HEK293 (cell line): Measurements from ENCODE around the gene PCDHGB5.
A peak's percentile ranks its signal among the peaks of the same experiment; 100 is the strongest.

Experiments
- CTCF ChIA-PET: fragments of 350-600 bp; formaldehyde crosslinking; extraction: SDS; loops from one replicate; lab custom pipeline; 2021; ENCODE audit warnings: antibody characterized with exemption; lab: Yijun Ruan, JAX
- POLR2A ChIA-PET: fragments of 300-600 bp; formaldehyde crosslinking; extraction: SDS; loops from one replicate; lab custom pipeline; 2020; ENCODE audit warnings: antibody characterized with exemption, inconsistent platforms; lab: Yijun Ruan, JAX
- H3K27ac ChIP-seq: fragments of 200-500 bp; sonication (Bioruptor generic); 2 replicates; pipeline ENCODE4 v1.5.1; 2014; ENCODE audit warnings: low read depth, low read length, control low read depth, inconsistent platforms; ENCODE audit errors: extremely low read depth
- H3K36me3 ChIP-seq, 2 experiments: fragments of 200-500 bp in 1 of 2; sonication (Bioruptor generic) in 1 of 2; 1 replicate in 1 of 2; 2 replicates in 1 of 2; pipeline ENCODE4 v1.5.1; 2014 to 2017; ENCODE audit warnings: inconsistent platforms in 2 of 2, low read length in 2 of 2; ENCODE audit not compliant: control insufficient read depth in 2 of 2, insufficient read depth in 1 of 2
- H3K4me1 ChIP-seq: fragments of 200-500 bp; sonication (Bioruptor generic); 2 replicates; pipeline ENCODE4 v1.5.1; 2014; ENCODE audit warnings: mild to moderate bottlenecking, low read length, inconsistent platforms; ENCODE audit not compliant: control insufficient read depth, insufficient read depth
- H3K4me3 ChIP-seq: 2 replicates; pipeline ENCODE4 v1.5.1; 2011; ENCODE audit warnings: low read depth, mild to moderate bottlenecking, control low read depth, low read length, moderate library complexity
- H3K9me3 ChIP-seq: fragments of 200-500 bp; sonication (Bioruptor generic); 2 replicates; pipeline ENCODE4 v1.5.1; 2014; ENCODE audit warnings: low read depth, low read length, inconsistent platforms; ENCODE audit not compliant: control insufficient read depth, insufficient read depth
- HOXA7 ChIP-seq: sonication (generic); formaldehyde crosslinking; IDR thresholded peaks from 2 replicates; pipeline ENCODE4 v1.8.1; 2022; ENCODE audit warnings: missing genetic modification reagents, borderline replicate concordance
- KLF1 ChIP-seq: fragments of 450-650 bp; formaldehyde crosslinking; IDR thresholded peaks from 2 replicates; pipeline ENCODE4 v1.5.1; 2016; ENCODE audit warnings: missing biosample characterization, missing genetic modification characterization
- TCF7L2 ChIP-seq: IDR thresholded peaks from 2 replicates; pipeline ENCODE4 v1.6.1; 2011; ENCODE audit warnings: low read depth, mild to moderate bottlenecking, inconsistent platforms, low read length, moderate library complexity, borderline replicate concordance
- ZBTB7A ChIP-seq: fragments of 450-650 bp; formaldehyde crosslinking; IDR thresholded peaks from 2 replicates; pipeline ENCODE4 v1.5.1; 2016; ENCODE audit warnings: low read depth, missing biosample characterization, missing genetic modification characterization
- ZNF112 ChIP-seq: fragments of 450-650 bp; formaldehyde crosslinking; IDR thresholded peaks from 2 replicates; pipeline ENCODE4 v1.5.0; 2017; ENCODE audit warnings: missing biosample characterization, missing genetic modification characterization
- ZNF132 ChIP-seq: fragments of 450-650 bp; formaldehyde crosslinking; IDR thresholded peaks from 2 replicates; pipeline ENCODE4 v1.5.1; 2017; ENCODE audit warnings: missing biosample characterization, missing genetic modification characterization, borderline replicate concordance
- ZNF146 ChIP-seq: fragments of 450-650 bp; formaldehyde crosslinking; IDR thresholded peaks from 2 replicates; pipeline ENCODE4 v1.5.1; 2016; ENCODE audit warnings: missing biosample characterization, missing genetic modification characterization
- ZNF2 ChIP-seq: fragments of 450-650 bp; formaldehyde crosslinking; IDR thresholded peaks from 2 replicates; pipeline ENCODE4 v1.5.1; 2016; ENCODE audit warnings: missing biosample characterization, missing genetic modification characterization
- ZNF211 ChIP-seq: fragments of 450-650 bp; formaldehyde crosslinking; IDR thresholded peaks from 2 replicates; pipeline ENCODE4 v1.5.1; 2016; ENCODE audit warnings: low read depth, missing biosample characterization, missing genetic modification characterization
- ZNF23 ChIP-seq: fragments of 450-650 bp; formaldehyde crosslinking; IDR thresholded peaks from 2 replicates; pipeline ENCODE4 v1.5.1; 2016; ENCODE audit warnings: missing biosample characterization, missing genetic modification characterization, borderline replicate concordance
- ZNF280D ChIP-seq: fragments of 450-650 bp; formaldehyde crosslinking; IDR thresholded peaks from 2 replicates; pipeline ENCODE4 v1.5.1; 2016; ENCODE audit warnings: missing biosample characterization, missing genetic modification characterization
- ZNF366 ChIP-seq: fragments of 450-650 bp; formaldehyde crosslinking; conservative IDR thresholded peaks from 2 replicates; pipeline ENCODE4 v1.5.1; 2016; ENCODE audit warnings: missing biosample characterization, missing genetic modification characterization
- ZNF48 ChIP-seq: fragments of 450-650 bp; formaldehyde crosslinking; IDR thresholded peaks from 2 replicates; pipeline ENCODE4 v1.5.1; 2016; ENCODE audit warnings: missing biosample characterization, missing genetic modification characterization
- ZNF529 ChIP-seq: fragments of 450-650 bp; formaldehyde crosslinking; IDR thresholded peaks from 2 replicates; pipeline ENCODE4 v1.5.1; 2017; ENCODE audit warnings: missing genetic modification characterization, missing biosample characterization; ENCODE audit not compliant: insufficient replicate concordance
- ZNF549 ChIP-seq: fragments of 450-650 bp; IDR thresholded peaks from 2 replicates; pipeline ENCODE4 v1.5.1; 2018; ENCODE audit warnings: missing biosample characterization, missing genetic modification characterization, mild to moderate bottlenecking, inconsistent platforms, moderate library complexity
- ZNF600 ChIP-seq: fragments of 450-650 bp; formaldehyde crosslinking; IDR thresholded peaks from 2 replicates; pipeline ENCODE4 v1.5.1; 2016; ENCODE audit warnings: missing biosample characterization, missing genetic modification characterization
- ZNF654 ChIP-seq: fragments of 450-650 bp; formaldehyde crosslinking; IDR thresholded peaks from 2 replicates; pipeline ENCODE4 v1.5.1; 2016; ENCODE audit warnings: low read depth, missing biosample characterization, missing genetic modification characterization
- ZNF660 ChIP-seq: fragments of 450-650 bp; IDR thresholded peaks from 2 replicates; pipeline ENCODE4 v1.5.1; 2018; ENCODE audit warnings: missing biosample characterization, mild to moderate bottlenecking, missing genetic modification characterization
- ZNF670 ChIP-seq: fragments of 450-650 bp; formaldehyde crosslinking; IDR thresholded peaks from 2 replicates; pipeline ENCODE4 v1.5.1; 2016; ENCODE audit warnings: missing biosample characterization, missing genetic modification characterization, low read depth
- ZNF704 ChIP-seq: fragments of 450-650 bp; formaldehyde crosslinking; IDR thresholded peaks from 2 replicates; pipeline ENCODE4 v1.5.1; 2016; ENCODE audit warnings: missing biosample characterization, missing genetic modification characterization
- ZNF792 ChIP-seq: fragments of 450-650 bp; formaldehyde crosslinking; IDR thresholded peaks from 2 replicates; pipeline ENCODE4 v1.5.1; 2016; ENCODE audit warnings: missing biosample characterization, missing genetic modification characterization
- ZSCAN18 ChIP-seq: fragments of 450-650 bp; formaldehyde crosslinking; IDR thresholded peaks from 2 replicates; pipeline ENCODE4 v1.5.1; 2016; ENCODE audit warnings: missing biosample characterization, missing genetic modification characterization
- TF ChIP-seq, protein P1 (sequence below): fragments of 450-650 bp; formaldehyde crosslinking; IDR thresholded peaks from 2 replicates; pipeline ENCODE4 v1.5.1; 2016; ENCODE audit warnings: missing biosample characterization, missing genetic modification characterization

The PCDHGB5 gene

DNA sequence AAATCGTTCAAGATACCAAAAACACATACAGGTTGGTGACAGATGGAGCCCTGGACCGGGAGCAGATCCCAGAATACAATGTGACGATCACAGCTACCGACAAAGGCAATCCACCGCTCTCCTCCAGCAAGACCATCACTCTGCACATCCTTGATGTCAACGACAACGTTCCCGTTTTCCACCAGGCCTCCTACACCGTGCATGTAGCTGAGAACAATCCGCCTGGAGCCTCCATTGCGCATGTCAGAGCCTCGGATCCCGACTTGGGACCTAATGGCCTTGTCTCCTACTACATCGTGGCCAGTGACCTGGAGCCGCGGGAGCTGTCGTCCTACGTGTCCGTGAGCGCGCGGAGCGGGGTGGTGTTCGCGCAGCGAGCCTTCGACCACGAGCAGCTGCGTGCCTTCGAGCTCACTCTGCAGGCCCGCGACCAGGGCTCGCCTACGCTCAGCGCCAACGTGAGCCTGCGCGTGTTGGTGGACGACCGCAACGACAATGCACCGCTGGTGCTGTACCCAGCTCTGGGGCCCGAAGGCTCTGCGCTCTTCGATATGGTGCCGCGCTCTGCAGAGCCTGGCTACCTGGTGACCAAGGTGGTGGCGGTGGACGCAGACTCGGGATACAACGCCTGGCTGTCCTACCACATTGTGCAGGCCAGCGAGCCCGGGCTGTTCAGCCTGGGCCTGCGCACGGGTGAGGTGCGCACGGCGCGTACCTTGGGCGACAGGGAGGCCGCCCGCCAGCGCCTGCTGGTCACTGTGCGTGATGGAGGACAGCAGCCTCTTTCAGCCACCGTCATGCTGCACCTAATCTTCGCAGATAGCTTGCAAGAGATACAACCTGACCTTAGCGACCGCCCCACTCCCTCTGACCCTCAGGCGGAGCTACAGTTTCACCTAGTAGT lies 25.9 kb upstream of the PCDHGB5 start:
- ChIA-PET CTCF (interaction anchor here (0.9 to 3.3 kb wide), 8 partner anchors 16 to 194 kb away, joined by 3 to 22 read pairs (median 6); partner anchors contain the start of genes PCDHGA2, PCDHGA4, PCDHGB1 and PCDHGB5), POLR2A (no interaction called here)
- H3K4me3 ChIP-seq: no peak overlapping the region
- H3K4me1 ChIP-seq: no peaks in the 10 kb centered on the region
- no peak overlapping the region for H3K27ac ChIP-seq
- TF ChIP-seq, protein P1, sequence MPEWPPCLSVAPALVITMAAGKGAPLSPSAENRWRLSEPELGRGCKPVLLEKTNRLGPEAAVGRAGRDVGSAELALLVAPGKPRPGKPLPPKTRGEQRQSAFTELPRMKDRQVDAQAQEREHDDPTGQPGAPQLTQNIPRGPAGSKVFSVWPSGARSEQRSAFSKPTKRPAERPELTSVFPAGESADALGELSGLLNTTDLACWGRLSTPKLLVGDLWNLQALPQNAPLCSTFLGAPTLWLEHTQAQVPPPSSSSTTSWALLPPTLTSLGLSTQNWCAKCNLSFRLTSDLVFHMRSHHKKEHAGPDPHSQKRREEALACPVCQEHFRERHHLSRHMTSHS: no peak
- TF ChIP-seq ZNF529 (no peak), ZNF112 (tag by site-specific recombination) (no peak), ZBTB7A (tag by site-specific recombination) (no peak), HOXA7 (CRISPR knock-in tag) (no peak)
- H3K9me3 ChIP-seq: no peaks in the 10 kb centered on the region; the same call in 1 of the 2 replicates
- H3K36me3 ChIP-seq: no peaks in the 10 kb centered on the region

- H3K9me3 ChIP-seq: no peaks in the 10 kb centered on the region; the same call in 1 of the 2 replicates
- TF ChIP-seq ZNF704 (tag by site-specific recombination) (no peak), ZNF792 (tag by site-specific recombination) (no peak), ZNF2 (tag by site-specific recombination) (0 out of 2 replicates have a peak, but pooled peaks have one; percentile 45), ZNF654 (tag by site-specific recombination) (peak; percentile 48), ZSCAN18 (tag by site-specific recombination) (no peak), ZNF146 (tag by site-specific recombination) (no peak)
- TF ChIP-seq, all 188 proteins: peak for 2
- no peaks in the 10 kb centered on the region for H3K36me3 ChIP-seq
- ChIA-PET POLR2A (no interaction called here), CTCF (interaction anchor here (0.5 to 3.3 kb wide), 20 partner anchors 18 to 591 kb away, joined by 3 to 14 read pairs (median 4); partner anchors contain the start of genes PCDHB11, PCDHB15, PCDHGA11 and PCDHGA8)
- H3K4me1 ChIP-seq: no peaks in the 10 kb centered on the region
- H3K4me3 ChIP-seq: no peak within 1 kb of the TSS
- no peak within 1 kb of the TSS for H3K27ac ChIP-seq
Measured at GRCh38 chr5:141373673-141374317, 24.0 kb upstream of the PCDHGB5 start, which contains the start of gene PCDHGA6. PCDHGA6 (plus strand) TSS chr5:141373891; CDS start chr5:141374084, 193 bp downstream.

DNA sequence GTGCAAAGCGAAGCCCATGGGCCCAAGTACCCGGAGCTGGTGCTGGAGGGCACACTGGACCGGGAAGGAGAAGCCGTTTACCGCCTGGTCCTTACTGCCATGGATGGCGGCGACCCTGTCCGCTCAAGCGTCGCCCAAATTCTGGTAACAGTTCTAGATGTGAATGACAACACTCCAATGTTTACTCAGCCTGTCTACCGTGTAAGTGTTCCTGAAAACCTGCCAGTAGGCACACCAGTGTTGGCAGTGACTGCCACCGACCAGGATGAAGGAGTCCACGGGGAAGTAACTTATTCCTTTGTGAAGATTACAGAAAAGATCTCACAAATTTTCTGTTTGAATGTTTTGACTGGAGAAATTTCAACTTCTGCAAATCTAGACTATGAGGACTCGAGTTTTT lies 23.1 kb upstream of the PCDHGB5 start:
- H3K36me3 ChIP-seq: no peaks in the 10 kb centered on the region
- TF ChIP-seq ZNF23 (no peak), ZNF48 (tag by site-specific recombination) (no peak), ZNF549 (tag by site-specific recombination) (no peak), ZNF600 (tag by site-specific recombination) (no peak), KLF1 (no peak), ZNF132 (tag by site-specific recombination) (no peak), ZNF670 (tag by site-specific recombination) (no peak), ZNF366 (tag by site-specific recombination) (no peak), ZNF211 (tag by site-specific recombination) (no peak), TCF7L2 (no peak), ZNF660 (tag by site-specific recombination) (no peak), ZNF280D (tag by site-specific recombination) (no peak)

More for the DNA sequence above, 23.1 kb upstream of the PCDHGB5 start:
- ChIA-PET CTCF (interaction anchor here (0.6 to 3.3 kb wide), 15 partner anchors 13 to 1614 kb away, joined by 3 to 14 read pairs (median 4); partner anchors contain the start of genes PCDHB11, PCDHB15, PCDHGA11 and PCDHGA8), POLR2A (no interaction called here)
- Histone ChIP-seq H3K27ac (no peak overlapping the region), H3K4me3 (no peak overlapping the region), H3K4me1 (no peaks in the 10 kb centered on the region), H3K9me3 (no peaks in the 10 kb centered on the region; the same call in 1 of the 2 replicates)
